NB4 (cell line): ENCODE results near the gene SPACDR.

Experiments
- POLR2A ChIP-seq: IDR thresholded peaks from 2 replicates; pipeline ENCODE4 v1.6.1; 2011; ENCODE audit warnings: mild to moderate bottlenecking; ENCODE audit not compliant: insufficient read length; ENCODE audit errors: extremely low read depth
- TF ChIP-seq, protein P1 (sequence below): IDR thresholded peaks from one replicate; pipeline ENCODE4 v1.5.1; 2012; ENCODE audit warnings: low read depth, low read length

DNA sequence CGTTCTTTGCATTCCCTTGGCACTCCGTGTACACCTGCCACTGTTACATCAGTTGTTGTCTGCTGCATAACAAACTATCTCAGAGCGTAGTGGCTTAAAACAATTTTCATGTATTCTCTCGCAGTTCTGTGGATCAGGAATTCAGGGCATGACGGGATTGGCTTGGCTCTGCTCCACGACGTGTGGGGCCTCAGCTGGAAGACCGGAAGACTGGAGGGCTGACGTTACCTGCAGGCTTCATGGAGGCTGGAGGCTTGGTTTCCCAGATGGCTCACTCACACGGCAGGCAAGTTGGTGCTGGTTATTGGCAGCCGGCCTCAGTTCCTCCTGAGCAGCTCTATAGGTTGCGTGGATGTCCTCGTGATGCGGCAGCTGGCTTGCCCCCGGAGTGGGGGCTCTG lies 45.2 kb upstream of the SPACDR start:
- no peak for TF ChIP-seq POLR2A
- TF ChIP-seq, protein P1, sequence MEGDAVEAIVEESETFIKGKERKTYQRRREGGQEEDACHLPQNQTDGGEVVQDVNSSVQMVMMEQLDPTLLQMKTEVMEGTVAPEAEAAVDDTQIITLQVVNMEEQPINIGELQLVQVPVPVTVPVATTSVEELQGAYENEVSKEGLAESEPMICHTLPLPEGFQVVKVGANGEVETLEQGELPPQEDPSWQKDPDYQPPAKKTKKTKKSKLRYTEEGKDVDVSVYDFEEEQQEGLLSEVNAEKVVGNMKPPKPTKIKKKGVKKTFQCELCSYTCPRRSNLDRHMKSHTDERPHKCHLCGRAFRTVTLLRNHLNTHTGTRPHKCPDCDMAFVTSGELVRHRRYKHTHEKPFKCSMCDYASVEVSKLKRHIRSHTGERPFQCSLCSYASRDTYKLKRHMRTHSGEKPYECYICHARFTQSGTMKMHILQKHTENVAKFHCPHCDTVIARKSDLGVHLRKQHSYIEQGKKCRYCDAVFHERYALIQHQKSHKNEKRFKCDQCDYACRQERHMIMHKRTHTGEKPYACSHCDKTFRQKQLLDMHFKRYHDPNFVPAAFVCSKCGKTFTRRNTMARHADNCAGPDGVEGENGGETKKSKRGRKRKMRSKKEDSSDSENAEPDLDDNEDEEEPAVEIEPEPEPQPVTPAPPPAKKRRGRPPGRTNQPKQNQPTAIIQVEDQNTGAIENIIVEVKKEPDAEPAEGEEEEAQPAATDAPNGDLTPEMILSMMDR = no peak
